HG02588 (cell line): ENCODE measurements around the gene ZNF212.

Experiments
- ATAC-seq: cut with Tn5 transposase; IDR thresholded peaks from one replicate; pipeline ENCODE4 v1.9.1; 2021; ENCODE audit warnings: mild to moderate bottlenecking, moderate library complexity; ENCODE audit not compliant: unreplicated experiment

The ZNF212 gene

GRCh38 chr7:149304006-149304405, 64.6 kb downstream of the ZNF212 start:
- no peak for ATAC-seq
